ENCODE measurements around the gene DNAJC7. TPM values are rescaled to one million over a fixed set of nuclear protein-coding genes. Genes with fewer than 3 reads are reported as not detected.
A peak's percentile ranks its signal among the peaks of the same experiment; 100 is the strongest.

Gene DNAJC7
- total and polyA plus RNA-seq, 9 of the 15 experiments (the other 6 are each of a cell fraction or from before 2014, with no cell fraction given), result 85.8 to 262 (median 157) TPM

DNA sequence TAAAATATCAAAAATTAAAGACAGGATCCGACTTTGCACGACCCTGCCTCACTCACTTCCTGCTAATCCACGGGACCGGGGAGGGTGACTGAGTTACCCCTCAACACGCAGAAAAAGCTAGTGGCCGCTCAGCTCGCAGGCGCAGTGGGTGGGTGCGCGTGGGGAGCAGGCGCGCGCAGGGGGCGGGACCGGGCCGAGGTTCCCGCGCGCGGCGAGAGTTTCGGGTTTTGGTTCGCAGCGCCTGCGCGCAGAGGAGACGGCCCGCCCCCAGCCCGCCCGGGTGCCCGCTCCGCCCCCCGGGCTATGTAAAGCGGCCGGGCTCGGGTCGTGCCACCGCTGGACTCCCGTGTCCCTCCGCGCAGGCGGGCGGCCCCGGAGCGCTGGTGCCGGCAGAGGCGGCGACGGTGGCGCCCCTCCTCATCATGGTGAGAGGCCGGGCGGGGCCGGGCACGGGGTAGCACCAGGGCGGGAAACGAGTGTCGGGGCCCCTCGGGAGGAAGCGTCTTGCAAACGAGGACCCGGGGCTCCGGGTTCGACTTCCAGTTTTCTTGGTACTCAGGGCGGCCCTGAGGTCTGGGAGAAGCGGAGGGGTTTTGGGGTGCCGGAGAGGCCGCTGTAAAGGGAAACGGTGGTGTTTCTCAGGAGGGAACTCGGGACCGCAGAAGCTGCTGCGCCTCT lies 50.6 kb downstream of the DNAJC7 start, which contains the start of gene CNP (continued):
- TF ChIP-seq ZNF444 (CRISPR knock-in tag; IDR thresholded peaks at IDR 0.05) (no peak), MLLT1 (IDR thresholded peaks at IDR 0.05) (no peak), ARID4B (CRISPR knock-in tag; IDR thresholded peaks at IDR 0.05) (peak; percentile 42; the same call in 1 of the 2 replicates), YY1 (IDR thresholded peaks at IDR 0.05; ENCODE audit: borderline replicate concordance in 1 of 3, control insufficient read depth in 1 of 3, extremely low read depth in 1 of 3, insufficient read depth in 3 of 3, insufficient read length in 1 of 3, insufficient replicate concordance in 2 of 3, low read depth in 1 of 3, low read length in 2 of 3) (peak in 1 of 3 experiments; percentile 26), ZNF655 (CRISPR knock-in tag; IDR thresholded peaks at IDR 0.05) (no peak), ETS1 (conservative IDR thresholded peaks at IDR 0.05; ENCODE audit: control insufficient read depth, low read depth, low read length) (no peak), POLR2A (conservative IDR thresholded peaks at IDR 0.05) (peak; percentile 59), NCOA4 (IDR thresholded peaks at IDR 0.05; ENCODE audit: partially characterized antibody) (no peak), SMAD2 (IDR thresholded peaks at IDR 0.05; ENCODE audit: low read depth, low read length) (no peak), TAF9B (IDR thresholded peaks at IDR 0.05; ENCODE audit: partially characterized antibody) (no peak), RBM25 (IDR thresholded peaks at IDR 0.05; ENCODE audit: low read depth, low read length, severe bottlenecking) (peak; percentile 99), BCOR (IDR thresholded peaks at IDR 0.05) (no peak)
- TF ChIP-seq, protein P1, sequence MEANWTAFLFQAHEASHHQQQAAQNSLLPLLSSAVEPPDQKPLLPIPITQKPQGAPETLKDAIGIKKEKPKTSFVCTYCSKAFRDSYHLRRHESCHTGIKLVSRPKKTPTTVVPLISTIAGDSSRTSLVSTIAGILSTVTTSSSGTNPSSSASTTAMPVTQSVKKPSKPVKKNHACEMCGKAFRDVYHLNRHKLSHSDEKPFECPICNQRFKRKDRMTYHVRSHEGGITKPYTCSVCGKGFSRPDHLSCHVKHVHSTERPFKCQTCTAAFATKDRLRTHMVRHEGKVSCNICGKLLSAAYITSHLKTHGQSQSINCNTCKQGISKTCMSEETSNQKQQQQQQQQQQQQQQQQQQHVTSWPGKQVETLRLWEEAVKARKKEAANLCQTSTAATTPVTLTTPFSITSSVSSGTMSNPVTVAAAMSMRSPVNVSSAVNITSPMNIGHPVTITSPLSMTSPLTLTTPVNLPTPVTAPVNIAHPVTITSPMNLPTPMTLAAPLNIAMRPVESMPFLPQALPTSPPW (CRISPR knock-in tag; IDR thresholded peaks at IDR 0.05), result peak; percentile 84
